Mucosa of rectum (tissue), 2 donors: ENCODE measurements around the gene SMURF2.

Experiments
- H3K27ac ChIP-seq, 2 donors: one replicate each; pipeline ENCODE4 v1.7.0; 2013; ENCODE audit warnings: inconsistent platforms in 2 of 2, low read depth in 2 of 2, low read length in 2 of 2
- H3K27me3 ChIP-seq, 2 donors: one replicate each; pipeline ENCODE4 v1.7.0; 2013; ENCODE audit warnings: low read length in 2 of 2; ENCODE audit not compliant: control insufficient read depth in 2 of 2, insufficient read depth in 2 of 2
- H3K36me3 ChIP-seq, 2 donors: one replicate each; pipeline ENCODE4 v1.7.0; 2013; ENCODE audit warnings: low read length in 2 of 2; ENCODE audit not compliant: control insufficient read depth in 2 of 2, insufficient read depth in 2 of 2
- H3K4me1 ChIP-seq, 2 donors: one replicate each; pipeline ENCODE4 v1.7.0; 2013; ENCODE audit warnings: low read length in 2 of 2, mild to moderate bottlenecking in 1 of 2; ENCODE audit not compliant: control insufficient read depth in 2 of 2, insufficient read depth in 2 of 2
- H3K4me3 ChIP-seq, 2 donors: one replicate each; pipeline ENCODE4 v1.7.0; 2013; ENCODE audit warnings: low read length in 2 of 2
- H3K9ac ChIP-seq, 2 donors: one replicate each; pipeline ENCODE4 v1.7.0; 2013; ENCODE audit warnings: low read length in 2 of 2, low read depth in 1 of 2, mild to moderate bottlenecking in 1 of 2
- H3K9me3 ChIP-seq, 2 donors: one replicate each; pipeline ENCODE4 v1.7.0; 2013; ENCODE audit warnings: low read length in 2 of 2; ENCODE audit not compliant: control insufficient read depth in 2 of 2
- donor health status: healthy.
- donor health status: Normal muscosa, but diverticular disease.

Gene SMURF2

DNA sequence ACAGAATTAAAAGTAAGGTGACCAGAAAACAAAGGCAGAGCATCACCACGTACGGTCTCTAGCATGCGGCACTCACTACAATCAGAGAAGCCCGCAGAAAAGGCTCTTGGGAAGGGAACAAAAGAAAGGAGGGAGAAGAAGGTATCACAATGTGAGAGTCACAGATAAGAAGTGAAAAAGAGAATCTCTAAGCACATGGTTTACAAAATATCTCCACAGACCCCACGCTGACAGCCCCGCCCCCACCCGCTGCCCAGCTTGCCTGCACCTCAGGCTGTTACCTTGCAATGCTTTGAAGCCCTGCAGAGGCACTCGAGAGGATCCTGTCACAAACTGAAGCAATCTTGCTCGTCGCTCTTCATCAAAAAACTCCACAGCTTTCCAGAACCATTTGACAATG, 114.8 kb downstream of the SMURF2 start:
- Histone ChIP-seq H3K9me3 (no peaks in the 10 kb centered on the region), H3K27ac (no peak overlapping the region), H3K36me3 (peaks cover 27 to 35% of the 10 kb centered on the region in 2 donors), H3K4me1 (no peaks in the 10 kb centered on the region), H3K27me3 (no peaks in the 10 kb centered on the region), H3K9ac (no peak overlapping the region), H3K4me3 (no peak overlapping the region)

DNA sequence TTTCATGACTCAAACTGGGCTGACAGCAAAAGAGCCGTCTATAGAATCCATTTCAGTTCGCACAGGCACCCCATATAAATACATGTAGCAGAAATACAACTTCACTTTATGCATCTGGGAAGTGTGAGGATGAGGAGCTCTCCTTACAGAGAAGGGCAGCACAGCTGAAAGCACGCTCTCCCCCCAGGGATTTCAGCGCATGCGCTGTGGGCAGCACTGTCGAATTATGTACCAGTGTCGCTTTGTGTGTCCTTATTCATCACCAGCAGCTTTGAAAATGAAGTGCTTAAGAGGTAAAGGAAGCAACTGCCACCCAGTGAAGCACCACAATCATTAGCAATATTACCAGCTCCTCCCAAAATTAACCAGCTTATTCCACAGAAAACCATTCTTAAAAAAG, 115.4 kb downstream of the SMURF2 start:
- Histone ChIP-seq H3K36me3 (peaks cover 27 to 40% of the 10 kb centered on the region in 2 donors), H3K9me3 (no peaks in the 10 kb centered on the region), H3K9ac (no peak overlapping the region), H3K27ac (no peak overlapping the region), H3K27me3 (no peaks in the 10 kb centered on the region), H3K4me1 (no peaks in the 10 kb centered on the region), H3K4me3 (no peak overlapping the region)

DNA sequence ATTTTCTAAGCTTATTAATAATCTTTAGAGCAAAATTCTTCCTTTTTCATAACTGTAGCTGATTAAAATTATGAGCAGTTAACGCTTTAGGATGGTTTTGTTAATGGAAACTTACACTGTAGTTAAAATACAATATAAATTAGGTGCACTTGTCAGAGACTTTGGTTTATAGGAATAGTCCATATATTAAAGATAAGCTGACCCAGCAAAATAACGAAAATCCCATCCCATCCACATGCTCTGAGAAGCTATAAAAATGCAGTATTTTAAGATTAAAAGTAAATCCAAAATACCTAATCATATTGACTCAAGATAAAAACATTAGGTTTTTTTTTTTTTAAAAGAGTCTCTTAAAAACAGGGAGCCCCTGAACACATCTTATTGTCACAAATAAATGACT, 117.4 kb downstream of the SMURF2 start:
- H3K9ac ChIP-seq: no peak overlapping the region
- H3K4me1 ChIP-seq: no peaks in the 10 kb centered on the region
- no peak overlapping the region for H3K27ac ChIP-seq
- H3K36me3 ChIP-seq: peaks cover 22 to 48% of the 10 kb centered on the region in 2 donors
- no peak overlapping the region for H3K4me3 ChIP-seq
- no peaks in the 10 kb centered on the region for H3K9me3 ChIP-seq
- H3K27me3 ChIP-seq: no peaks in the 10 kb centered on the region

- no peak overlapping the region for H3K9ac ChIP-seq
- H3K27ac ChIP-seq: no peak overlapping the region
- H3K4me1 ChIP-seq: no peaks in the 10 kb centered on the region
- H3K4me3 ChIP-seq: no peak overlapping the region
- H3K36me3 ChIP-seq: peaks cover 36 to 43% of the 10 kb centered on the region in 2 donors
- H3K9me3 ChIP-seq: peaks cover 0 to 2% of the 10 kb centered on the region in 2 donors
- H3K27me3 ChIP-seq: no peaks in the 10 kb centered on the region
Observed at GRCh38 chr17:64540118-64540776, 121.9 kb downstream of the SMURF2 start.

- no peak overlapping the region for H3K9ac ChIP-seq
- peaks cover 0 to 2% of the 10 kb centered on the region in 2 donors for H3K9me3 ChIP-seq
- H3K27ac ChIP-seq: no peak overlapping the region
- H3K4me3 ChIP-seq: no peak overlapping the region
- peaks cover 49 to 52% of the 10 kb centered on the region in 2 donors for H3K36me3 ChIP-seq
- H3K4me1 ChIP-seq: no peaks in the 10 kb centered on the region
- H3K27me3 ChIP-seq: no peaks in the 10 kb centered on the region
Observed at GRCh38 chr17:64538508-64539130, 123.5 kb downstream of the SMURF2 start.

DNA sequence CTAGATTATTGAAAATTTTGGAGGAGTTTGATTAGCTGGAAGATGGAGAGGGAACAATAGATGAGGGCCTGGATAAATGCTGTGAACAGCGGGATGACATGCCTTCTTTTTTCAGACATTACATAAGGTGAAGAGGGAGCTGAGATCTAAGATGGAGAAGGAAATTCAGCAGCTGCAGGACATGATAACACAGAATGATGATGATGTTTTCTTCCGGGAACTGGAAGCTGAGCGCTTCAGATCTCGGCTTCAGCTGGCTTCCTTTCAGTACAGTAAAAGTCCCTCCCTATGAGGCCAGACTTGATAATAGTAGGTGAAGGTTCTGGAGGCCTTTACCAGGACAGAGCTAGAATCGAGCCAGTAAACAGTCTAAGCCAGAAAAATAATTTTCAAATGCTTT, 124.6 kb downstream of the SMURF2 start:
- Histone ChIP-seq H3K9ac (no peak overlapping the region), H3K27me3 (no peaks in the 10 kb centered on the region), H3K4me1 (no peaks in the 10 kb centered on the region), H3K36me3 (peaks cover 60 to 61% of the 10 kb centered on the region in 2 donors), H3K4me3 (no peak overlapping the region), H3K27ac (no peak overlapping the region), H3K9me3 (peaks cover 0 to 2% of the 10 kb centered on the region in 2 donors)

DNA sequence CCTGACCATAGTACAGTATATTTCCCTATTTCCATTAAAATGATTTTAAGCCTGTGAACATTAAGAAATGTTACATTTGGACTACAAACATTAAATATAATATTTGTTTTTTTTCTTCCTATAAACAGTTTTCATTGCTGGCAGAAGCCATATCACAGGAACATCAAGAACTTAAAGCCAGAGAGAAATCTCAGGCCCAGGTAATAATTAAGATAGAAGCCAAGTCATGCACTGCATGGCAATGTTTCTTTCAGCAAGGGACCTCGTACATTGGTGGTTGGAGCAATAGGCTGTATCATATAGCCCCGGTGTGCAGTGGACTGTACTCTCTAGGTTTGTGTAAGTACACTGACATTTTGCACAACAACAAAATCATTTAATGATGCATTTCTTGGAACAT, 125.2 kb downstream of the SMURF2 start:
- no peaks in the 10 kb centered on the region for H3K4me1 ChIP-seq
- peaks cover 61 to 66% of the 10 kb centered on the region in 2 donors for H3K36me3 ChIP-seq
- no peak overlapping the region for H3K9ac ChIP-seq
- H3K27me3 ChIP-seq: no peaks in the 10 kb centered on the region
- no peak overlapping the region for H3K27ac ChIP-seq
- H3K4me3 ChIP-seq: no peak overlapping the region
- peaks cover 0 to 2% of the 10 kb centered on the region in 2 donors for H3K9me3 ChIP-seq

GRCh38 chr17:64535357-64535756, 126.8 kb downstream of the SMURF2 start:
- peaks cover 0 to 2% of the 10 kb centered on the region in 2 donors for H3K9me3 ChIP-seq
- no peaks in the 10 kb centered on the region for H3K27me3 ChIP-seq
- no peak overlapping the region for H3K9ac ChIP-seq
- H3K4me3 ChIP-seq: no peak overlapping the region
- H3K36me3 ChIP-seq: peaks cover 68 to 78% of the 10 kb centered on the region in 2 donors
- H3K27ac ChIP-seq: no peak overlapping the region
- no peaks in the 10 kb centered on the region for H3K4me1 ChIP-seq

DNA sequence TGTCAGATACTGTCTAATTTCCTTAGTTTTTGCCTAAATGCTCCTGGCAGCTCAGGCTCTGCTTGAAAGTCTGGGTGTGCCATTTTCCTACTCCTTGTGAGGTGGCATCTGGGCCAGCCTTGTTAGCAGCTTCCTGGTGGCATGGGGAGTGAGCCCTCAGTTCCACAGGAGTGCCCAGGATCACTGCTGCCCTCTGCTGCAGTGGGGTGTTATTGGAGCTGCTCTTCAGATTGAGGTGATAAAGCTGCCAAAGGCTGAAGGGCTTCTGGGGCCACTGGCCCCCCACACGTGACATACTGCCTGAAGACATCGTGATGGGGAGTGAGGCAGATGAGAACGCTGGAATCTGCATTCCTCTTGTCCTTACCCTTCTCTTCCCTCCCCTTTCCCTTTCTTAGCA, 127.9 kb downstream of the SMURF2 start:
- H3K4me3 ChIP-seq: no peak overlapping the region
- peaks cover 72 to 83% of the 10 kb centered on the region in 2 donors for H3K36me3 ChIP-seq
- H3K27me3 ChIP-seq: no peaks in the 10 kb centered on the region
- H3K9ac ChIP-seq: no peak overlapping the region
- H3K4me1 ChIP-seq: no peaks in the 10 kb centered on the region
- no peak overlapping the region for H3K27ac ChIP-seq
- H3K9me3 ChIP-seq: peaks cover 0 to 2% of the 10 kb centered on the region in 2 donors

DNA sequence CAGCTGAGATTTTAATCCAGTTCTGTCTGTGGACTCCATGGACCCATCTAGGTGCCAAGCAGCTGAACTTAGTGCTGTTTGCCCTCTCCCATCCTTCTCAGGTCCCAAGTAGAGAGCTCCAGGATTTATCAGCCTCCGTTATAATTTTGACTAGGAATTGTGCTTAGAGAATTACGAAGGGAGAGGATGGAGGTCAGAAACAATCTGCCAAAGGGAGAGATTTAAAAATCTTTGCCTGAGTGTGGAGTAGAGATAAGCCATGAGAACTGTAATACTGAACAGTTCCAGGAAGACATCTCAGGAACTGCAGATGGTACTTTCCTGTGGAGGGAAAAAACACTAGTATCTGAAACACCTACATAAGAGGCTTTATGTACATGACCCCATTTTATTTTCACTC, 128.3 kb downstream of the SMURF2 start:
- Histone ChIP-seq H3K4me3 (no peak overlapping the region), H3K9me3 (peaks cover 0 to 2% of the 10 kb centered on the region in 2 donors), H3K27me3 (no peaks in the 10 kb centered on the region), H3K27ac (no peak overlapping the region), H3K4me1 (no peaks in the 10 kb centered on the region), H3K9ac (no peak overlapping the region), H3K36me3 (peaks cover 76 to 83% of the 10 kb centered on the region in 2 donors)
